GM15510 (cell line): ENCODE data around the gene SERINC1.

Experiments used
- POLR2A ChIP-seq: IDR thresholded peaks from 3 replicates; pipeline ENCODE4 v1.6.1; 2011; ENCODE audit warnings: borderline replicate concordance; ENCODE audit not compliant: insufficient read length; ENCODE audit errors: extremely low read depth

Gene SERINC1

DNA sequence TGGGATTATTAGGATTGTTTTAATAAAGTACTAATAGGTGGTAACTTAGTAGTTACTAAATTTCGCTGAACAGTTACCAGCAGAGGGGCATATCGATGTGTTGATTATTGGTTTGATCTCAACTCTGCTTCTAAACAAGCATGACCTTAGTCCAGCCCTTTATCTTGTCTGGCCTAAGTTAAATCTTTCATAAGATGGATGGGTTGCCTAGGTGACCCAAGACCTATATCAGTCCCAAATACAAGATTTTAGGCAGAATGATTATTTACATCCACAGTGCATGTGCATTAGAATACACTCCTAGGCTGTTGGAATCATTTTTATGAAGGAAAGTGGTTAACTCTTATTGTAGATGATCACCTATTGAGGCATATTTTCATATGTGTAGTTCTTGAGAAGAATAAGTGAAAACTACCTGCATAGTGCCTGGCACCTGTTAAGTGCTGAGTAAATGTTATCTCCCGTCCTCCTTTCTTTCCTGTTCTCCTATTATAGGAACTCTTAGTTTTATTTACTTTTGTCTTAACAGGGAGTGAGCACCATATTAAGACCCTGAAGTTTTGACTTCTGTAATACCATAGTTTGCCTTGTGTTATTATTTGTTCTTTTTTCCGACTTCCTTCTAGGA lies 71.0 kb downstream of the SERINC1 start:
- TF ChIP-seq POLR2A = no peak

- TF ChIP-seq POLR2A = no peak
Measured at GRCh38 chr6:122400121-122400450, 71.5 kb downstream of the SERINC1 start.

- peak; percentile 60 for TF ChIP-seq POLR2A
Measured at GRCh38 chr6:122399348-122400120, 72.1 kb downstream of the SERINC1 start, which contains the start of gene HSF2. TSS of gene HSF2 (plus strand) at chr6:122399652. CDS start at chr6:122399738, 86 bp downstream.

- TF ChIP-seq POLR2A = no peak
Measured at GRCh38 chr6:122399055-122399347, 72.6 kb downstream of the SERINC1 start.

DNA sequence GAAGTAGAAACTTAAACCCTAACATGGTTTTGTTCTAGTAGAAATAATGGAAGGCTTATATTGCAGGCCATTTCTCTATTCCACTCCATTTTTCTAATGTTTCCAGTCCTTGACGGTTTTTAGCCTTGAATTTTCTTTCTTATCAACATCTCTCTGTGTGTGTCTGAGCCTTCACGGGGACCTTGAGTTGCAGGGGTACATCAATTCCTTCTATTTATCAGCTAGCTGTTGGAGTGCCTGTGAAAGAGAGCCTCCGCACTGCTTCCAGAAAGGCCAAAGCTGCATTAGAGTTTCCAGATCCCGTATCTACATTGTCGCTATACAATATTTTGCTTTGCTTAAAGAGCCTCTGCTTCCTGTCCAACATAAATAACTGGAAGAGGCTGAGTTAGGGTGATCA lies 77.6 kb downstream of the SERINC1 start:
- no peak for TF ChIP-seq POLR2A

GRCh38 chr6:122393351-122393896 lies 78.2 kb downstream of the SERINC1 start:
- TF ChIP-seq POLR2A = no peak
